Left hindlimb (tissue), 1 donor: ENCODE data around the gene FANCC.
A peak's percentile ranks its signal among the peaks of the same experiment; 100 is the strongest.

Experiments
- DNase-seq: peaks from one replicate; pipeline ENCODE4 v3.0.0-alpha.2; 2018

The FANCC gene

DNA sequence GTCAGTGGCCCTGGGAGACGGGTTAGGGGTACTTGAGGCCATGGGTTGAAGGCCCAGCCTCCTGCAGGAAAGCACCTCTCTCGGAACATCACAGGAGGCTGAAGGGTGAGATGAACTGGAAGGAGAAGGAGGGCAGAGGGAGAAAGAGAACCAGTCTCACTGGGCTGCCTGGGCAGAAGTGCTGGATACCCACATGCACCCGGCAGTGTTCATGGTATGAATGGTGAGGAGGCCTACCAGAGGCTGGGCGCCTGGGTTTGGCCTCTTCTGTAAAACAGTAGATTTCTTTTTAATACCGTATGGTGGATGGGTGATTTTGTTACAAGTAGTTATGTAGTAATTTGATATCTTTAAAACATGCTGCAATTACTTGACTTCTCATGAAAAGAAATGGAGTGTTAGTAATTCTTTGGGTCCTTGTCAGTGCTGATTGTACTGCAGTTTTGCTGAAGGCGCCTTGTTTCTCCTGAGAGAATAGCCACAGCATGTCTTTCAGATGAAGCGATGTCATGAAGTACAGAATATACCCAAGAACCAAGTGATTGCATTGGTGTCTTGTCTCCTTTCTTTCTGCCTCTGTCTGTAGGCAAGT, 258.6 kb downstream of the FANCC start:
- no peak for DNase-seq

DNA sequence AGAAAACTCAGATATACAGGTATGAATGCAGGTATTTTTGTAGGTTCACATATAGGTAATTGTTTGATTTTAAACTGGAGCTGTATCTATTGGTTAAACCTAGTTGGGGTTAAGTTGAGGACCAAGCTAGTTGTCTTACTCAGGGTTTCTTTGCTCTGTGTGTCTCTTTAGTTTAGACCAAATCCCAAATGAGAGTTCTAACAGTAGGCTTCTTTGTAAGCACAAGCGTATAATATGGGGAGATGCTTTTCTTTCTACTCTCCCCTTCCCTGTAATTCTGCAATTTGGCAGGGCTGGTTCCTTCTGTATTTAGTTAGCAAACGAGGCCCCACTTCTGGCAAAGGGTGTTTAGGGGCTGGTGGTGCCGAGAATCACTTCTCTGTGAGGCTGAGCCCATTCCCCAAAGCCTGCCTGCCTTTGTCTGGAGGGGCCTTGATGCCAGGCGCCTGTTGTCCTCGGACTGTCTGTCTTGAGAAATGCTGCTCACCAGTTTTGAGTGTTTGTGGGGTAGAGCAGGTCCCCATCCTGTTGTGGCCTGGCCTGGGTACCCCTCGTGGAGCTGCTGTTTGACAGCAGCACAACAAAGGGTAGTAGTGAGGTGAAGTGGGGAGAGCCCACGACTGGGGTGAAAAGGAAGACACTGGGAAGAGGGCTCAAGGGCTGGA, 259.3 kb downstream of the FANCC start:
- DNase-seq: no peak

DNA sequence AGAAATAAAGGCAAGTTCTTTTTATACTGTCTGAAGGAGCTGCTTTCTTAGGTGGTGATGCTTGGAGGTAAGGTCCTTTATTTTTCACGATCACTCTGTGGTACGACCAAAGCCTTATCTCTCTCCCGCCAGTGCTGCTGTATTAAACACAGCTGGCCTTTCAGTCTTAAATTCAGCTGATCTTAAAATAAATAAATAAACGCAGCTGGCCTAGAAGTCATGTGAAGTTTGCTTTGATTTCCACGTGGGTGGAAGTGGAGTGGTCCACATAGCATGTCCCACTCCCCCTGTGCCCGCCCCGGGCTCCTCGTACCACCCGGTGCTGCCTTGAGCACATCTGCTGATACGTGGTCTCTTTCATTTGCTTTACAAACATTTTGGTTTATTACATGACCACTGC, 260.4 kb downstream of the FANCC start:
- no peak for DNase-seq

- DNase-seq: peak; percentile 63
Measured at GRCh38 chr9:95055851-95056551, 261.5 kb downstream of the FANCC start.

DNA sequence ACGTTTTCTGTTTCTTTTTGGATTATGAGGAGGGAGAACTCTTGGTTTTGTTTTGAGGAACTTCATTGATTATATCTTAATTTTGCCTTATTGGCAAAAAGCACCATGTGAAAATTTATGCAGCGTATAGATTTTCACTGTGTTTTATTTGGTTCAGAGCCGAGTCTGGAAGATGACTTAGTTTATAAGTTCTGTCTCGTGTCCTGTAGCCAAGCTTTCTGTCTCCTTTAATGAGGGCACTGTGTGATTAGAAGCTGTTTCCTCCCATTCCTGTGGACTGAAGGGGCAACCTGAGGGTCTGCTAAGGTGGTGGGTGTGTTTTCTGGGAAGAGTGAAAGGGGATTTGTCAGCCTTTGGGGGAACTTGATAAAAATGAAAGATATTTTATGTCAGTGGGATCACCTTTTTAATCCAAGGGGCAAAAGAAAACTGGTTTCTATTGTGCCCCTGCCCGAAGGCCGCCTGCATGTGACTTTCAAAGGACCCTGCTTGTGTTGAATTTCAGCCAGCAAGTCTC, 262.1 kb downstream of the FANCC start:
- no peak for DNase-seq

- no peak for DNase-seq
Measured at GRCh38 chr9:95053611-95054570, 263.6 kb downstream of the FANCC start.

DNA sequence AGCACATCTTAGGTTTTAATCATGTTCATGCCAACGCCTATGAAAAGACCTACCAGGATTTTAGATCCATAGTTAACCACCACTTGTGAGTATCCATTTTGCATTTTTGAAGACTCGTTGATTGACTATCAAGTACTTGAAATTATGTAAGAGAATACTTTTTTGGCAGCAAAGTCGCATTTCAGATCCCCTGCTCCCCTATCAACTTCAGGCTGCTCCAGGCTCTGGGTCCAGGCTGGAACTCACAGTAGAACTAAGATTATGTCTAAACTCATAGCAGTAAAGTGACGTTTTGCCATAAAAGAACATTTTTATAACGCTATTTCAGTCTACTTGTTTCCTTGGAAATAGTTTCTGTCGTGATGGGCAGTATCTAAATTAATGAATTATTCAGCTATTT, 267.7 kb downstream of the FANCC start:
- DNase-seq: no peak
